ENCODE data around the gene DCLRE1B. TPM values are rescaled to one million over a fixed set of nuclear protein-coding genes. Genes with fewer than 3 reads are reported as not detected.
"Not testable (repeated sequence)": the region's sequence is repeated elsewhere in the genome, so short reads cannot be mapped to it uniquely, and the experiment has no call there.

Gene DCLRE1B
- total RNA-seq, 1 donor from 2014 or later = 2.1 TPM

- H3K4me3 ChIP-seq = no peak overlapping the region
- TF ChIP-seq, protein P1, sequence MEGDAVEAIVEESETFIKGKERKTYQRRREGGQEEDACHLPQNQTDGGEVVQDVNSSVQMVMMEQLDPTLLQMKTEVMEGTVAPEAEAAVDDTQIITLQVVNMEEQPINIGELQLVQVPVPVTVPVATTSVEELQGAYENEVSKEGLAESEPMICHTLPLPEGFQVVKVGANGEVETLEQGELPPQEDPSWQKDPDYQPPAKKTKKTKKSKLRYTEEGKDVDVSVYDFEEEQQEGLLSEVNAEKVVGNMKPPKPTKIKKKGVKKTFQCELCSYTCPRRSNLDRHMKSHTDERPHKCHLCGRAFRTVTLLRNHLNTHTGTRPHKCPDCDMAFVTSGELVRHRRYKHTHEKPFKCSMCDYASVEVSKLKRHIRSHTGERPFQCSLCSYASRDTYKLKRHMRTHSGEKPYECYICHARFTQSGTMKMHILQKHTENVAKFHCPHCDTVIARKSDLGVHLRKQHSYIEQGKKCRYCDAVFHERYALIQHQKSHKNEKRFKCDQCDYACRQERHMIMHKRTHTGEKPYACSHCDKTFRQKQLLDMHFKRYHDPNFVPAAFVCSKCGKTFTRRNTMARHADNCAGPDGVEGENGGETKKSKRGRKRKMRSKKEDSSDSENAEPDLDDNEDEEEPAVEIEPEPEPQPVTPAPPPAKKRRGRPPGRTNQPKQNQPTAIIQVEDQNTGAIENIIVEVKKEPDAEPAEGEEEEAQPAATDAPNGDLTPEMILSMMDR (IDR thresholded peaks at IDR 0.05; ENCODE audit: borderline replicate concordance) = no peak
- H3K27me3 ChIP-seq (ENCODE audit: low read depth) = no peaks in the 10 kb centered on the region
- intact Hi-C loops (cut with micrococcal nuclease) = no loop called here
- no peak overlapping the region for H3K27ac ChIP-seq (replicated peaks)
- H3K36me3 ChIP-seq = peaks cover 32% of the 10 kb centered on the region
- DNase-seq = no peak
- no peaks in the 10 kb centered on the region for H3K9me3 ChIP-seq (replicated peaks)
- H3K4me1 ChIP-seq = peaks cover 52% of the 10 kb centered on the region
These were observed 38.1 kb downstream of the DCLRE1B start for GRCh38 chr1:113943028-113943811.

DNA sequence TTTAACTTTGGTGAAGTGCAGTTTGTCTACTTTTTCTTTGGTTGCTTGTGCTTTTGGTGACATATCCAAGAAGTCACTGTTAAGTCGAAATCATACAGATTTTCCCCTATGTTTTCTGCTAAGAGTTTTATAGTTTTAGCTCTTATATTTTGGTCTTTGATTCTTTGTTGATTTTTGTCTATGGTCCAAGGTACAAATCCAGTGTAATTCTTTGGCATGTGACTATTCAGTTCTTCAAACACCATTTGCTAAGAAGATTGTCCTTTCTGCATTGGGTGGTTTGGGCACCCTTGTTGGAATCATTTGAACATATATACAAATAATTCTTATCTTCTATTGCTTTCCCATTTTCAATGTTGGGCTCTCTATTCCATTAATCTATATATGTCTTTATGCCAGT lies 40.2 kb downstream of the DCLRE1B start:
- H3K9me3 ChIP-seq (replicated peaks) = no peaks in the 10 kb centered on the region
- no peak overlapping the region for H3K4me3 ChIP-seq
- H3K36me3 ChIP-seq = peaks cover 31% of the 10 kb centered on the region
- H3K27me3 ChIP-seq (ENCODE audit: low read depth) = no peaks in the 10 kb centered on the region
- TF ChIP-seq, protein P1 (IDR thresholded peaks at IDR 0.05; ENCODE audit: borderline replicate concordance) = no peak
- intact Hi-C loops (cut with micrococcal nuclease) = no loop called here
- H3K4me1 ChIP-seq = peaks cover 44% of the 10 kb centered on the region
- no peak for DNase-seq
- H3K27ac ChIP-seq (replicated peaks) = no peak overlapping the region

DNA sequence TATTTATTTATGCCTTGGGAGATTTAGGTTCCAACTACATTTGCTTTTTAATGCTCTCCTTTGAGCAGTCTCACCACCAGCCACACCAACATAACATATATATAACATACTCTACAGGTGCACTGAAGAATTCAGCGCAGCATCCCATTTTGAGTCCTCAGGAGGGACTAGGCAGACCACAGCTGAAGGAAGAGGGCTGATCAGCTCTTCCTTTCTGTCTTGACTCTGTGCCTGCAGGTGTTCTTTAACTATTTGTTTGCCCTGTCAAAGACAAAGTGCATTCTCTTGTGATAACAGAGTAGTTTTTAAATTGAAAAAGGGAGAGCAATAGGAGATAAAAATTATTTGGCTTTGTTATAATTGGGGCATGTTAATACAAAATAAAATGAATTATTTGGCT lies 41.0 kb downstream of the DCLRE1B start:
- TF ChIP-seq, protein P1 (IDR thresholded peaks at IDR 0.05; ENCODE audit: borderline replicate concordance) = no peak
- Histone ChIP-seq H3K36me3 (peaks cover 23% of the 10 kb centered on the region), H3K27ac (replicated peaks) (no peak overlapping the region), H3K4me3 (no peak overlapping the region), H3K9me3 (replicated peaks) (no peaks in the 10 kb centered on the region), H3K4me1 (peaks cover 36% of the 10 kb centered on the region), H3K27me3 (ENCODE audit: low read depth) (no peaks in the 10 kb centered on the region)
- intact Hi-C loops (cut with micrococcal nuclease) = no loop called here
- no peak for DNase-seq

DNA sequence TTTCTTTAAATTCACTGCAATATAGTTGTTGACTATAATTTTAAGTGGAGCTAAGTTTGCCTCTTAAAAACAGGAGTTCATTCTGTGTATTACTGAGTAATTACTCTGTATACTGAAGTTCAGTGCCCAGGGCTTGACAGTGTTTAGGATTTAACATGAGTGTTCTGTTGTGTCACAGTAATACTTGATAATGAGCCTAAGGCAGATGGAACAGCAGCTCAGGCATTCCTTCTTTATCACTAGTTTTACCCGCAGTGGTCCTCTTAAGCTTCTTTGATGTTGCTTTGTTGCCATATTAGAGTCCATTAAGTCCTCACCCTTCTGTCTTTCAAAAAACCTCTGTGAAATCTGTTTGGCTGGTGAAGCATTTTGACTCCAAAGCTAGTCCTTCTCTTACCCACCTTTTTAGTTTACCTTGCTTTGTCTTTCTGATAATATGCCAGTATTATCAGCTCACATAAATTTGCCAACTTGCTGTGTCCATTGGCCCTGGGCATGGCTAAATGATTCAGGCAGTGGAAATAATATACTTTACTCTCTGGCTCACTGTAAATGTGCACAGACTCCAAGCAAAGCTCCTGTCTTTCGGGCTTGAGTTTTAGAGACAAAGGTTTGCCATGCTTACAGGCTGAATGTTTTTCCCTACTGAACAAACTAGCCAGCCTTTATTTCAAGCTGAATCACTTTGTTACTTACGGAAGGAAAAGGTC lies 41.7 kb downstream of the DCLRE1B start:
- Histone ChIP-seq H3K27ac (replicated peaks) (peak overlapping the region; percentile 25), H3K4me1 (peaks cover 31% of the 10 kb centered on the region), H3K4me3 (no peak overlapping the region), H3K27me3 (ENCODE audit: low read depth) (no peaks in the 10 kb centered on the region), H3K9me3 (replicated peaks) (no peaks in the 10 kb centered on the region), H3K36me3 (peaks cover 16% of the 10 kb centered on the region)
- intact Hi-C loops (cut with micrococcal nuclease) = no loop called here
- TF ChIP-seq, protein P1 (IDR thresholded peaks at IDR 0.05; ENCODE audit: borderline replicate concordance) = no peak
- DNase-seq = no peak

DNA sequence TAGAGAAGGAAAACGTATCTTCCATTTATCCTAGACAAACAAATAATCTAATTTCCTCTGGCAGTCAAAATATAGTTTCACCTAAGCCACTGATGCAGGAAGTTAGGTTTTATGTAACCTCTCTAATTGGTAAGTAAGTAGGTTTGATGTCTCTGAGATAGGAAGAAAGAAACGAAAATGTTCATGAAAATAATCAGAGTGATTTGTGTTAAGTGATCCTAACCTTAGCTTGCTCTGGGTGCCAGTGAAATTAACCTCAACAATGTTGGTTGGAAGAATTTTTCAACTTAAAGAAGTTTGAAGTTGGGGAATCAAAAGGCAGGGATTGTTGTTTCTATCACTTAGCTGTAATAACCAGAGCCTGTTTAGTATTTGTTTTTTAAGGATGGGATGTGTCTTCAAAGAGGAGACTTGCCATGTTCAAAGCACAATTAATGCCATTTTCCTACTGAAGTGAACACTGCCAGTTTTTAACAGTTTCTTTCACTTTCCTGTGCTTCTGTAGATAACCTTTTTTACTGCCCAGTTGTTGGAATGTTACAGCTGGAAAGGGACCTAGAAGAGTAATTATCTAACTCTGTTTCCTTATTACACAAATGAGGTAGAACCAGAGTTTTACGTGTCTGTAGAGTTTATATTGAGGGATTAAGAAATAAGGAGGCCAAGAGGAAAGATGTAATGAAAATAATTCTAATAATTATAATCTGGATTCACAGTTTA lies 42.4 kb downstream of the DCLRE1B start:
- Histone ChIP-seq H3K27me3 (ENCODE audit: low read depth) (no peaks in the 10 kb centered on the region), H3K27ac (replicated peaks) (peak overlapping the region; percentile 25), H3K4me3 (no peak overlapping the region), H3K9me3 (replicated peaks) (no peaks in the 10 kb centered on the region), H3K4me1 (peaks cover 37% of the 10 kb centered on the region), H3K36me3 (peaks cover 11% of the 10 kb centered on the region)
- TF ChIP-seq, protein P1 (IDR thresholded peaks at IDR 0.05; ENCODE audit: borderline replicate concordance) = no peak
- intact Hi-C loops (cut with micrococcal nuclease) = no loop called here
- DNase-seq = no peak

GRCh38 chr1:113948151-113948550 lies 43.0 kb downstream of the DCLRE1B start:
- peaks cover 40% of the 10 kb centered on the region for H3K4me1 ChIP-seq
- H3K36me3 ChIP-seq = peaks cover 15% of the 10 kb centered on the region
- H3K27me3 ChIP-seq (ENCODE audit: low read depth); H3K9me3 ChIP-seq (replicated peaks); H3K4me3 ChIP-seq; intact Hi-C loops (cut with micrococcal nuclease); DNase-seq: not testable (repeated sequence)
- H3K27ac ChIP-seq (replicated peaks) = peak overlapping the region; percentile 25
